K562 (cell line): ENCODE data around the gene SEBOX. TPM values are rescaled to one million over a fixed set of nuclear protein-coding genes. Genes with fewer than 3 reads are reported as not detected.

ENCODE experiments used
- ARID3A ChIP-seq: IDR thresholded peaks from 2 replicates; pipeline ENCODE4 v1.6.1; 2012; ENCODE audit warnings: low read depth, low read length, improper control_type of control experiment, borderline replicate concordance
- ASH1L ChIP-seq: fragments of 450-650 bp; IDR thresholded peaks from 2 replicates; pipeline ENCODE4 v1.6.1; 2018; ENCODE audit warnings: borderline replicate concordance, mild to moderate bottlenecking, low read depth; ENCODE audit not compliant: partially characterized antibody
- CBFB ChIP-seq: sonication (generic); formaldehyde crosslinking; IDR thresholded peaks from 2 replicates; pipeline ENCODE4 v1.4.0; 2020; ENCODE audit warnings: mild to moderate bottlenecking, missing genetic modification reagents
- CHD2 ChIP-seq: IDR thresholded peaks from 2 replicates; pipeline ENCODE4 v1.6.1; 2011; ENCODE audit warnings: low read depth, low read length
- CREB5 ChIP-seq: fragments of 250-450 bp; sonication (Bioruptor Pico); IDR thresholded peaks from 2 replicates; pipeline ENCODE4 v1.5.0; 2020; ENCODE audit warnings: mild to moderate bottlenecking
- ERF ChIP-seq: fragments of 450-650 bp; formaldehyde crosslinking; IDR thresholded peaks from 2 replicates; pipeline ENCODE4 v1.4.0; 2020; ENCODE audit warnings: mild to moderate bottlenecking, mixed read lengths
- ETV6 ChIP-seq, 3 experiments: fragments of 150-350 bp in 1 of 3; sonication (generic) in 1 of 3; formaldehyde crosslinking in 1 of 3; IDR thresholded peaks; 2 replicates each; pipeline versions ENCODE4 v1.6.1 to v1.8.0; 2014 to 2022; ENCODE audit warnings: borderline replicate concordance in 2 of 3, low read depth in 2 of 3, antibody characterized with exemption in 1 of 3, low read length in 1 of 3, mild to moderate bottlenecking in 1 of 3, missing genetic modification reagents in 1 of 3
- KHSRP ChIP-seq: fragments of 450-650 bp; IDR thresholded peaks from 2 replicates; pipeline ENCODE4 v1.6.1; 2017
- MAX ChIP-seq: sonication (generic); formaldehyde crosslinking; IDR thresholded peaks from 2 replicates; pipeline ENCODE4 v1.9.0; 2022; ENCODE audit warnings: mild to moderate bottlenecking, missing genetic modification reagents
- NFXL1 ChIP-seq: fragments of 450-650 bp; formaldehyde crosslinking; IDR thresholded peaks from 2 replicates; pipeline ENCODE4 v1.4.0; 2021; ENCODE audit warnings: mild to moderate bottlenecking
- RBM34 ChIP-seq: fragments of 200-400 bp; formaldehyde crosslinking; IDR thresholded peaks from 2 replicates; pipeline ENCODE4 v1.6.1; 2018; ENCODE audit warnings: low read length, borderline replicate concordance; ENCODE audit not compliant: insufficient read depth
- SAFB ChIP-seq: fragments of 200-400 bp; formaldehyde crosslinking; IDR thresholded peaks from 2 replicates; pipeline ENCODE4 v1.6.1; 2017; ENCODE audit warnings: low read depth, low read length, borderline replicate concordance
- TAF7 ChIP-seq: fragments of 450-650 bp; IDR thresholded peaks from 2 replicates; pipeline ENCODE4 v1.6.1; 2016; ENCODE audit warnings: missing genetic modification characterization, missing compliant biosample characterization
- THAP12 ChIP-seq: fragments of 250-450 bp; sonication (Bioruptor Pico); IDR thresholded peaks from 2 replicates; pipeline ENCODE4 v1.9.0; 2021; ENCODE audit warnings: mild to moderate bottlenecking, inconsistent platforms
- ZBTB43 ChIP-seq: sonication (generic); formaldehyde crosslinking; IDR thresholded peaks from 2 replicates; pipeline ENCODE4 v1.8.0; 2023; ENCODE audit warnings: mild to moderate bottlenecking, missing genetic modification reagents
- ZNF23 ChIP-seq: fragments of 250-450 bp; sonication (Bioruptor Pico); IDR thresholded peaks from 2 replicates; pipeline ENCODE4 v1.4.0; 2020; ENCODE audit warnings: mild to moderate bottlenecking
- ZNF277 ChIP-seq: fragments of 250-450 bp; sonication (Bioruptor Pico); IDR thresholded peaks from 2 replicates; pipeline ENCODE4 v1.8.0; 2022; ENCODE audit warnings: inconsistent platforms, mild to moderate bottlenecking, moderate library complexity, borderline replicate concordance
- ZNF586 ChIP-seq: fragments of 450-650 bp; formaldehyde crosslinking; conservative IDR thresholded peaks from 2 replicates; pipeline ENCODE4 v1.4.0; 2020; ENCODE audit warnings: mild to moderate bottlenecking, moderate library complexity
- ZNF707 ChIP-seq: fragments of 250-450 bp; sonication (Bioruptor Pico); conservative IDR thresholded peaks from 2 replicates; pipeline ENCODE4 v1.8.0; 2022; ENCODE audit warnings: inconsistent platforms, mild to moderate bottlenecking, moderate library complexity
- polyA plus RNA-seq, 8 experiments: library from polyadenylated mRNA; depleted of rRNA in 4 of 8; stranded (reverse) in 5 of 8; unstranded in 3 of 8; fragments of >200 nt; fragmentation: Nextera tagmentation in 2 of 8; fragmentation: Illumina TruSeq in 1 of 8; extraction: Ambion mirVana in 2 of 8; extraction: Trizol in 1 of 8; gene quantifications; 2 replicates each; pipeline versions ENCODE4 v1.2.1 to v1.2.3, GENCODE V29; 2011 to 2014; ENCODE audit warnings: inconsistent platforms in 1 of 8, missing spikeins in 1 of 8
- total RNA-seq, 7 experiments: library from RNA; depleted of rRNA in 6 of 7; stranded (reverse); fragments of >200 nt in 6 of 7; fragmentation: Illumina TruSeq in 2 of 7; extraction: Trizol in 2 of 7; gene quantifications; 2 replicates each; pipeline versions ENCODE4 v1.2.1 to v1.2.3, GENCODE V29; 2011 to 2021; ENCODE audit warnings: low replicate concordance in 1 of 7

SEBOX gene
- total and polyA plus RNA-seq, 9 of the 15 experiments (the other 6 are each of a cell fraction or from before 2014, with no cell fraction given): not detected

- TF ChIP-seq SAFB: no peak
- TF ChIP-seq TAF7 (tag): no peak
- TF ChIP-seq ZNF707 (CRISPR knock-in tag): no peak
- no peak for TF ChIP-seq ZNF586 (CRISPR knock-in tag)
- TF ChIP-seq ASH1L: no peak
- TF ChIP-seq ZNF277 (CRISPR knock-in tag): no peak
- no peak for TF ChIP-seq ARID3A
- peak; percentile 63; the same call in 1 of the 2 replicates for TF ChIP-seq CHD2
- TF ChIP-seq ERF (CRISPR knock-in tag): peak; percentile 86
- peak; percentile 93 for TF ChIP-seq KHSRP
- no peak for TF ChIP-seq RBM34
- peak; percentile 16; the same call in 1 of the 2 replicates for TF ChIP-seq MAX (CRISPR knock-in tag)
- no peak for TF ChIP-seq ZBTB43 (CRISPR knock-in tag)
- no peak for TF ChIP-seq ETV6 (IDR thresholded peaks at IDR 0.05; ENCODE audit: borderline replicate concordance in 1 of 2, low read depth in 2 of 2, low read length in 1 of 2)
- no peak for TF ChIP-seq ETV6 (CRISPR knock-in tag; IDR thresholded peaks at IDR 0.05; ENCODE audit: borderline replicate concordance)
- peak; percentile 82; the same call in 1 of the 2 replicates for TF ChIP-seq CREB5 (CRISPR knock-in tag)
- TF ChIP-seq ZNF23: no peak
- TF ChIP-seq CBFB: no peak
- TF ChIP-seq NFXL1: no peak
- no peak for TF ChIP-seq THAP12 (CRISPR knock-in tag)
Observed at GRCh38 chr17:28335201-28335958, 29.6 kb downstream of the SEBOX start, which contains the start of the genes IFT20 and TNFAIP1 (continued).
